Measurements from ENCODE around the gene RIOK2.
"Not testable (repeated sequence)": the region's sequence is repeated elsewhere in the genome, so short reads cannot be mapped to it uniquely, and the experiment has no call there.

RIOK2 gene

DNA sequence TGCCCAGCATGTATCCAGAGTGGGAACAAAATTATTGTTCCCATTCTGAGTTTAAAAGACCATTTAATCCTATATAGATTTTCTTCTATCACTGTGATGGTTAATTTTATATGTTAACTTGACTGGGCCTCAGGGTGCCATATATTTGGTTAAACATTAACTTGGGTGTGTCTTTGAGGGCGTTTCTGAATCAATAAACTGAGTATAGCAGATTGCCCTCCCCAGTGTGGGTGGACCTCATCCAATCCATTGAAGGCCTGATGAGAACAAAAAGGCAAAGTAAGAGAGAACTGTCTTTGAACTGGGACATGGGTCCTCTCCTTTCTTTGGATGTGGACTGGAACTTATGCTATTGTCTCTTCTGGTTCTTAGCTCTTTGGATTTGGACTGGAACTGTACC lies 17.3 kb downstream of the RIOK2 start:
- no peak for DNase-seq

DNA sequence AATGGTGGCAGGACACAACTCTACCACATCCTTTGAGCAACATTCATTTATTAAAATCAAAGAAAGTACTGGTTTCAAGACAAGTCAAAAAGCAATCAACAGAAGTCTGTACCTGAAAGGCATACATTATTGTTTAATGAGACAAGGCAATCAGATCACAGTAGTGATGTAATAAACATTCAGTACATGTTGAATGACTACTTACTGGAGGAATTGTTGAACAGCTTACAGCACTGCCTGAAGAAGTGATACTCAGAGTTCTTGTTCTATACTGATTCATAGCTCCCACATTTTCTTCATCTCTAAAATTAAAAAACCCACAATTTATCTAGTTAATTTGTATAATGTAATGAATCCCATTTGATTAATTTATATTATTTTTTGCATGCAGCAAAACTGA lies 18.2 kb downstream of the RIOK2 start:
- DNase-seq, result no peak

DNA sequence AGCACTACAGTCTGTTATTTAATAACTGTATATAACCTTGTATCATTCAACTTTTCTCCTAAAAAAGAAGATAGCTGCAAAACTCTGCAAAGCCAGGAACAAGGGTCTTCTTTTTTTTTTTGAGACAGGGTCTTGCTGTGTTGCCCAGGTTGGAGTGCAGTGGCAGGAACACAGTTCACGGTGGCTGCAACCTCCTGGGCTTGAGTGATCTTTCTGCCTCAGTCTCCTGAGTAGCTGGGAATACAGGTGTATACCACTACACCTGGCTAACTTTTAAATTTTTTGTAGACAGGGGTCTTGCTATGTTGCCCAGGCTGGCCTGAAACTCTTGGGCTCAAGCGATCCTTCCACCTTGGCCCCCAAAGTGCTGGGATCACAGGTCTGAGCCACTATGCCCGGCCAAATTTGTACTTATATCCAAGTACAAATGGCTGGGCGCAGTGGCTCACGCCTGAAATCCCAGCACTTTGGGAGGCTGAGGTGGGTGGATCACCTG lies 19.2 kb downstream of the RIOK2 start:
- no peak for DNase-seq

- peak; percentile 1 for DNase-seq
These were observed 19.7 kb downstream of the RIOK2 start for GRCh38 chr5:97163360-97163764.

DNA sequence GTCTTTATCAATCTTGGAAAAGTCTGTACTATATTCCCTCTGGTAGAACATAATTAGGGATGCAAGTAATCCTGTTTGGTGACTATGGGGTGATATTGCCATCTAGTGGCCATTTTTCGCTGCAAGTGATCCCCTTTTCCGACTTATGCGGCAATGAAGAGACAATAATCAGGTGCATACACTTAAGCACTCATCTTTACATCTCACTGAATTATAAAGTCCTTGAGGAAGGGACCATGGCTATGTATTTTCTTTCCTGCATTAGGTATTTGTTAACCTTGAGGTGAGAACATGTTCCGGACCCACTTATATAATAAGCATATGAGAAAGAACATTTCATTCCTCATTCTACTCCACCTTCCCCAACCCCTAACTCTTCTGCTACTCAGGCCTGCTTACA lies 21.0 kb downstream of the RIOK2 start:
- DNase-seq, result peak; percentile 48

DNA sequence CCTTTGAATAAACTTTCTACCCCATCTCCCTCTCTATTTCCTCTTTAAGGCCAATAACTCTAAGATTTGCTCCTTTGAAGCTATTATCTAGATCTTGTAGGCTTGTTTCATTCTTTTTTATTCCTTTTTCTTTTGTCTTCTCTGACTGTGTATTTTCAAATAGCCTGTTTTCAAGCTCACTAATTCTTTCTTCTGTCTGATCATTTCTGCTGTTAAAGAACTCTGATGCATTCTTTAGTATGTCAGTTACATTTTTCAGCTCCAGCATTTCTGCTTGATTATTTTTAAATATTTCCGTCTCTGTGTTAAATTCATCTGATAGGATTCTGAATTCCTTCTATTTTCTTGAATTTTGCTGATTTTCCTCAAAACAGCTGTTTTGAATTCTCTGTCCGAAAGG lies 25.4 kb downstream of the RIOK2 start:
- DNase-seq, result no peak

DNA sequence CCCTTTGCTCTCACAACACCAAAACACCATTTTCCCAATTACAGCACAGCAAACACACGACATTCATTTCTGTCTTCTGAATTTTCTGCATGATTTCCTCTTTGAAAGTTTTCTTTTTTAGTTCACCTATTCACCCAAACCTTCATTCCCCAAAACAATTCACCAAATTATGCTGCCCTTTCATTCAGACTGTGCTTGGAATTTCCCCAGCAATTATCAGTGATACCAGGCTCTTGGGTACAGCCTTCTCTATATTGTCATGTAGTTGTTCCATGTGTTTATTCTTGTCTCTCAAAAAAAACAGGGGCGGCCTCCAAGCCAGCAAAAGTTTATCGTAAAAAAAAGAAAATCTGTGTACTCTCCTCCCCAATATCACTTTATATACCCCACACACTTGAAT lies 31.7 kb downstream of the RIOK2 start:
- DNase-seq, result no peak

GRCh38 chr5:97150401-97150800 lies 32.6 kb downstream of the RIOK2 start:
- no peak for DNase-seq

- DNase-seq, result peak; percentile 19
These were observed 33.3 kb downstream of the RIOK2 start for GRCh38 chr5:97149709-97150108.

GRCh38 chr5:97148288-97148687 lies 34.8 kb downstream of the RIOK2 start:
- no peak for DNase-seq

- DNase-seq, result no peak
These were observed 39.3 kb downstream of the RIOK2 start for GRCh38 chr5:97143704-97144103.

DNA sequence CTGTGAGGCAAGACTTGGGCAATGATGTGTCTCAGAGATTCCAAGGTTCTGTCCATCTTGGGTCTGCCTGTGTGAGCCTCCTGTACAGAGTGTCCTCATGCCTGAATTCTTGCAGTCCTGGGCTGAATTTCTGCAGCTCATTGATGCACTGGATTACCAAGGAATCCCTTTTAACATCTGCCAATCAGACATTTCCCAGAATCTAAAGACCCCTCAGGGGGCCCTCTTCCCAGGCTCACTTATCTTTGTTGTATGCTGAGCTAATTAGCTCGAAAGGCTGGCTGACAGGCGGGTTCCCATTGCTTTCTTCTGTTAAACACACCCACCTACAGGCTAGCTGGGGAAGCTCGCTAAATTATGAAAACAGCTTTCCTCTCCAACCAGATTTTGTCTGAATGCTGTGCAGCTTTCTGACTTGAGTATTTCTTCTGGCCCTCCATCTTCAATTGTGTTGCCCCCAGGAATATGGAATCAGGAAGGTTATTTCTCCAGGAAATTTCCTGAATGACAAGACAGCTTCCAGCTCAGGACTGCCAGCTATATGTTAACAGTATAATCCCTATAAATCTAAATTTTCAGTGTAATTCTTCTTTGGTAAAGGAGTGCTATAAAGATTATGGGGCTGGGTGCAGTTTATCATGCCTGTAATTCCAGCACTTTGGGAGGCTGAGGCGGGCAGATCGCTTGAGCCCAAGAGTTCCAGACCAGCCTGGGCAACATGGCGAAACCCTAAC lies 40.4 kb downstream of the RIOK2 start, which contains the start of gene LIX1:
LIX1 (minus strand) TSS at position 91 of the 734 bp plus-strand sequence; CDS start at position 56, 35 bp downstream.
- DNase-seq, result no peak

- no peak for DNase-seq
These were observed 41.5 kb downstream of the RIOK2 start for GRCh38 chr5:97141539-97141938.

GRCh38 chr5:97141031-97141430 lies 42.0 kb downstream of the RIOK2 start:
- DNase-seq, result no peak

DNA sequence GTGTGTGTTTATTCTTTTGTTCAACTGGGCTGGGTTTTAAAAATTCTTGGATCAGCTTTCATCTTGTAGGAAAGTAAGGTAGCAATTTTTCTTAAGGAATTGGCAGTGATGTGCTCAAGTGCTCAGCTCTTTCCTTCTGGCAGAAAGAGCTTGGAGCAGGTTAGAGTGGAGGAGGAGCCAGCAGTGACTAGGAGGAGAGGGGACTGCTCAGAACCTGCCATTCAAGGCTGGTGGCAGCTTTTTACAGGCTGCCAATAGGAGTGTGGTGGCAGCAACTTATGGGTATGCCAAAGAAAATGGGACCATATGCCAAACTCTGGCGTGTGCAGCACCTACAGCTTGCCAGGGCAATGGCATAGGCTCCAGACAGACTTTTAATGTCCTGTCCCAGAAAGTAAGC lies 42.8 kb downstream of the RIOK2 start:
- DNase-seq, result not testable (repeated sequence)

GRCh38 chr5:97136475-97136874 lies 46.6 kb downstream of the RIOK2 start:
- DNase-seq, result no peak

DNA sequence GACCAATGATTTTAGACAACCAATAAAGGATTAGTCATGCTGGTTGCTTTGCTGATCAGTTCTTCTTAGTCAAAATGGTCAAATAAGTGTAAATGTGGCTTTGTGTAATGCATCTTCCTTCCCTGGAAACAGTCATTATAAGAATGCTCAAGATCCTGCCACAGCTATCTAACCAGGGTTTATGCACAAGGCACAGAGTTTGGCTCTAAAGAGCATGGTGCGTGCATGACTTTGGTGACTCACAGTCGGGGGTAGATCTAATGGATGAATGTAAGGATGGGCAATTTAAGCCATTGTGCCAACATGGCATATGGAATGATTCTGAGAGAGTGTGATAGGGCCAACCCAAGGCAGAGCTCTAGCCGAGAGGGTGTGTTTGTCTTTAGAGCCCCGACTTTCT lies 47.2 kb downstream of the RIOK2 start:
- no peak for DNase-seq

DNA sequence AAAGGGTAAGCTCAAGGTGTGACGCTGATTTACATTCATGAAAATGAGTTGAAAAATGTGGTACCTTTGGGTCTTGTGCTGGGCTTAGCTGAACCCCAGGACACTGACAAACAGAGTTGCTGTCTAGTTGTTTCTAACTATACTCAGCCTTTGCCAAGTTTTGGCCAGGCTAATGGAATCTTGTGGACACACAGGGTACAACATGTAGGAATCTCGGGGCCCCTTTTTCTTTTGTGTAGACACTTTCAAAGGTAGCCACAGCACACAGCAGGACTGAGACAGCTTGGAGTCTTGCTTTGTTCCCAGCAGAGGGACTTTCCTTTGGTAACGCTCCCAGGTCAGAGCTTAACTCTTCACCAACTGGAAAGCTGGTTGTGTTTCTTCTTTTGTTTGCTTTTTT lies 48.4 kb downstream of the RIOK2 start:
- no peak for DNase-seq

GRCh38 chr5:97133101-97133500 lies 49.9 kb downstream of the RIOK2 start:
- no peak for DNase-seq

- DNase-seq, result no peak
These were observed 51.1 kb downstream of the RIOK2 start for GRCh38 chr5:97131921-97132320.

DNA sequence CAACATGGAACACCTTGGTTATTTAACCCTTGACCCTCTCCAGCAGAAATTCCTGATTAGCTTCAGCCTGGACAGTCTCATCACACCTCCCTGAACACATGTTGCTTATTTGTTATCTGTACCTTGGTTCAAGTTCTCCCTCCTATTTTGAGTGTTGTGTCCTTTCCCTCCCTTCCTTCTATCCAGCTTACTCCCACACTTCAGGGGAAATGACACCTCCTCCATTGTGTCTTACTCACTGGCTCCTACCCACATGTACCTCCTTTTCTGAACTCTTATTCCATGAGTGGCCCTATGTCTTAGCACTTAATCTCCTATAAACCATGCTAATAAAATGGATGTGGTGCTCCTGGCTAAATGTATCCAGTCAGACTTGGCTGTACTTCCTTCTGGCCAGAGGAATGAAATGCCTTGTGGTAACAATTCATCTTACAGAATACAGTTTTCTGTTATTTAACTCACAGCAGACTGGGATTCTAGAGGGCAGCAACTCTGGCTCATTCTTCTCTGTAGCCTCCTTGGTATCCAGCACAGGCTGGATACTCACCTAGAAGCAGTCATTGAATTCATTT lies 51.8 kb downstream of the RIOK2 start:
- no peak for DNase-seq

DNA sequence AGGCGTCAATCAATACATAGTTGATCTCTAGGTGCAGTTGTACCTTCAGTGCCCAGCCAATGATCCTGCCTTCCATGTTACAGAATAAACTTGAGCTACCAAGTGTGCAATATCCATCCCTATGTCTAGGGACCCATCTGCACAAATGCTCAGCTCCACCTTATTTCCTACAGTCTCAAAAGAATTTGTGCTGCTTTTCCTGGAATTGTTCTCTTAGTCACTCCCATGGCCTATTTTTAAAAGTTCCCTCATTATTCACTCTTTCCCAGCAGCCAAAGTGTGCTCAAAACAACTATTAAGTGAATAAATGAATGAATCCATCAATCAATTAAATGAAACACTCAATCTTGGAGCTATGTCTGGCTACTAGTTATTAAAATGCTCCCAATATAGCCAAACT lies 55.3 kb downstream of the RIOK2 start:
- no peak for DNase-seq

DNA sequence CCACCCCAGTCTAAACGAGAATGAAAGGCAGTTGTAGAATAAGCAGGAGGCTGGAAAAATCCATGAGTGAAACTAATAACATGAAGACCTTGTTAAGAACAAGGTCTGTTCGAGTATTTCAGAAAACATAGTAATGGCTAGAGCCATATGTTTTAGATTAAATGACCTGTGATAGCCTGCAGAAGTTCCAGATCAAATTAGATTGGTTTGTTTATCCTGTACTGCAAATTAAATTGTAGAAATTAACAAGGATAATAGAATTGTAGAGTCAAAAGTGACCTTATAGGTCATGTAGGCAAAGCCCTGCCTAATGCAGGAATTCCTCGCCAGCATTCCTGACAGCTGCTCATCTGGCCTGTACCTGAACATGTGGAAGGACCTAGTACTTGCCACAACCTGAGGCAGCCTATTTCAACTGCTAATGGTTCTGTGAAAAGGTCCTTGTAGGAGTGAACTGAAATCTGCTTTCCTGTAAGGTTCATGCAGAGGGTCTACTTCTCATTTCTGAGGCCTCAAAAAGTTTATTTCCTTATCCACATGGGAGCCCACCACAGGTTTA lies 57.8 kb downstream of the RIOK2 start:
- no peak for DNase-seq

GRCh38 chr5:97124335-97124734 lies 58.7 kb downstream of the RIOK2 start:
- DNase-seq, result no peak

Measured in NCI-H187 treated with DMSO at 0.1 percent for 48 hours (cell line).